Endothelial cell of umbilical vein (primary cell): Measurements from ENCODE around the gene ERBB4. TPM values are rescaled to one million over a fixed set of nuclear protein-coding genes. Genes with fewer than 3 reads are reported as not detected.

Experiments used
- BruUV-seq: library from RNA; stranded (reverse); fragments of 400-500 nt; replicated peaks from 2 replicates; lab custom pipeline; 2021; lab: Mats Ljungman, UMichigan
- CTCF ChIA-PET: fragments of 300-600, 350-600 bp; sonication (Branson Sonifier 250); formaldehyde crosslinking; loops from one replicate; lab custom pipeline; 2021; ENCODE audit warnings: antibody characterized with exemption, inconsistent platforms; lab: Charles Lee
- POLR2A ChIA-PET: fragments of 300-600, 350-600 bp; sonication (Branson Sonifier 250); formaldehyde crosslinking; loops from one replicate; lab custom pipeline; 2021; ENCODE audit warnings: antibody characterized with exemption, inconsistent platforms; lab: Charles Lee
- DNase-seq: peaks from one replicate; pipeline ENCODE4 v3.0.0-alpha.2; 2011; ENCODE audit warnings: low read depth, low spot score
- FAIRE-seq: peaks from 2 replicates; lab custom pipeline; 2011; peaks lifted over from hg19 to GRCh38; lab: Jason Lieb, UNC
- H2AFZ ChIP-seq: 2 replicates; pipeline ENCODE4 v1.6.0; 2012; ENCODE audit warnings: low read depth, low read length, control low read depth, inconsistent platforms
- H3K27ac ChIP-seq: 2 replicates; pipeline ENCODE4 v1.5.1; 2011; ENCODE audit warnings: low read depth, mild to moderate bottlenecking, control low read depth, low read length, moderate library complexity; ENCODE audit not compliant: insufficient read depth
- H3K27me3 ChIP-seq, 2 experiments: 2 replicates each; pipeline versions ENCODE4 v1.6.0 to v1.6.1; 2011; ENCODE audit warnings: low read length in 2 of 2, mixed read lengths in 1 of 2; ENCODE audit not compliant: control insufficient read depth in 2 of 2, insufficient read depth in 2 of 2
- H3K36me3 ChIP-seq, 2 experiments: 2 replicates in 1 of 2; 3 replicates in 1 of 2; pipeline ENCODE4 v1.5.1; 2011; ENCODE audit warnings: low read length in 2 of 2, mild to moderate bottlenecking in 1 of 2, moderate library complexity in 1 of 2; ENCODE audit not compliant: control insufficient read depth in 2 of 2, insufficient read depth in 2 of 2; ENCODE audit errors: extremely low read depth in 1 of 2
- H3K4me1 ChIP-seq: 3 replicates; pipeline ENCODE4 v1.5.1; 2011; ENCODE audit warnings: mild to moderate bottlenecking, low read length; ENCODE audit not compliant: control insufficient read depth, insufficient read depth; ENCODE audit errors: extremely low read depth
- H3K4me2 ChIP-seq: 2 replicates; pipeline ENCODE4 v1.6.1; 2011; ENCODE audit warnings: low read length, control low read depth, mixed read lengths; ENCODE audit not compliant: insufficient read depth
- H3K4me3 ChIP-seq, 3 experiments: fragments of 200-600 bp in 1 of 3; sonication (generic), shearing (Covaris generic) in 1 of 3; replicated peaks in 1 of 3; 2 replicates each; pipeline ENCODE4 v1.5.1; 2011 to 2016; ENCODE audit warnings: control low read depth in 3 of 3, low read length in 3 of 3, mild to moderate bottlenecking in 2 of 3, inconsistent platforms in 1 of 3, low read depth in 1 of 3, moderate library complexity in 1 of 3; ENCODE audit not compliant: insufficient read depth in 1 of 3
- H3K79me2 ChIP-seq: 2 replicates; pipeline ENCODE4 v1.6.0; 2012; ENCODE audit warnings: low read length, inconsistent platforms; ENCODE audit not compliant: control insufficient read depth, insufficient read depth
- H3K9ac ChIP-seq: replicated peaks from 2 replicates; pipeline ENCODE3; 2011; ENCODE audit warnings: low read length, control low read depth; ENCODE audit not compliant: insufficient read depth; ENCODE audit errors: extremely low read depth
- H3K9me1 ChIP-seq: replicated peaks from 3 replicates; pipeline ENCODE4 v1.6.0; 2011; ENCODE audit warnings: mild to moderate bottlenecking, low read length; ENCODE audit not compliant: control insufficient read depth, insufficient read depth; ENCODE audit errors: extremely low read depth
- H3K9me3 ChIP-seq: replicated peaks from 2 replicates; pipeline ENCODE4 v1.5.1; 2012; ENCODE audit warnings: low read length, inconsistent platforms; ENCODE audit not compliant: control insufficient read depth, insufficient read depth
- H4K20me1 ChIP-seq: replicated peaks from 2 replicates; pipeline ENCODE3; 2011; ENCODE audit warnings: mild to moderate bottlenecking, low read length; ENCODE audit not compliant: control insufficient read depth, insufficient read depth; ENCODE audit errors: extremely low read depth
- CTCF ChIP-seq, 2 donors: IDR thresholded peaks; 1 replicate in 1 of 2; 2 replicates in 1 of 2; pipeline ENCODE4 v1.5.1; 2011; ENCODE audit warnings: low read length in 2 of 2, mild to moderate bottlenecking in 2 of 2, moderate library complexity in 2 of 2, control low read depth in 1 of 2, inconsistent platforms in 1 of 2, low read depth in 1 of 2; ENCODE audit not compliant: insufficient read depth in 1 of 2; ENCODE audit errors: extremely low read depth in 1 of 2
- EZH2 ChIP-seq: IDR thresholded peaks from 2 replicates; pipeline ENCODE4 v1.6.1; 2012; ENCODE audit warnings: borderline replicate concordance, low read depth, mild to moderate bottlenecking, moderate library complexity, low read length, inconsistent platforms; ENCODE audit not compliant: severe bottlenecking
- FOS ChIP-seq: IDR thresholded peaks from 2 replicates; pipeline ENCODE4 v1.6.1; 2011; ENCODE audit warnings: mild to moderate bottlenecking, low read length, moderate library complexity, borderline replicate concordance; ENCODE audit not compliant: insufficient read depth
- GATA2 ChIP-seq: IDR thresholded peaks from 2 replicates; pipeline ENCODE4 v1.7.0; 2011; ENCODE audit warnings: low read depth, mild to moderate bottlenecking, moderate library complexity, mixed read lengths, low read length; ENCODE audit not compliant: insufficient read length, insufficient read depth
- JUN ChIP-seq: IDR thresholded peaks from 2 replicates; pipeline ENCODE4 v1.6.1; 2011; ENCODE audit warnings: borderline replicate concordance, low read depth; ENCODE audit not compliant: insufficient read length, insufficient read depth
- MYC ChIP-seq: IDR thresholded peaks from one replicate; pipeline ENCODE4 v1.6.1; 2011; ENCODE audit warnings: mild to moderate bottlenecking, low read depth, low read length
- POLR2A ChIP-seq: IDR thresholded peaks from 2 replicates; pipeline ENCODE4 v1.6.1; 2012; ENCODE audit warnings: low read depth, mild to moderate bottlenecking, control low read depth, low read length
- POLR2AphosphoS5 ChIP-seq: IDR thresholded peaks from 2 replicates; pipeline ENCODE4 v1.6.1; 2012; ENCODE audit warnings: low read depth, mild to moderate bottlenecking, control low read depth, low read length, moderate library complexity; ENCODE audit not compliant: insufficient read depth
- dilution Hi-C: fragments of 300-500 bp; cut with MboI; formaldehyde crosslinking; loops from one replicate; pipeline ENCODE4 v1.15.0; 2019; ENCODE audit warnings: low sequenced_read_pairs; ENCODE audit not compliant: extremely low pct_ligation_motif_present
- intact Hi-C: fragments of 100-400 bp; cut with micrococcal nuclease; formaldehyde crosslinking; loops from one replicate; pipeline ENCODE4 v1.10.0; 2022
- polyA plus RNA-seq, 4 experiments: library from polyadenylated mRNA; depleted of rRNA in 3 of 4; stranded (reverse) in 3 of 4; unstranded in 1 of 4; fragments of >200 nt; gene quantifications; 2 replicates each; pipeline versions ENCODE4 v1.2.1 to v1.2.3, GENCODE V29; 2011 to 2012; ENCODE audit warnings: missing spikeins in 1 of 4
- total RNA-seq: library from RNA; stranded (reverse); gene quantifications from 2 replicates; pipeline ENCODE4 v1.2.3, GENCODE V29; 2021
- TF ChIP-seq, protein P1 (sequence below): IDR thresholded peaks from 2 replicates; pipeline ENCODE4 v1.6.1; 2011; ENCODE audit not compliant: insufficient read depth, insufficient read length

Gene ERBB4
- total and polyA plus RNA-seq, 2 donors (not counting 3 experiments of a cell fraction or from before 2014, with no cell fraction given), result 0.01 to 0.27 TPM

GRCh38 chr2:211469664-211470059 is 1068.9 kb downstream of the ERBB4 start:
- Histone ChIP-seq H3K9me3 (no peaks in the 10 kb centered on the region), H3K27ac (no peak overlapping the region), H3K79me2 (no peaks in the 10 kb centered on the region), H4K20me1 (no peaks in the 10 kb centered on the region), H3K27me3 (no peaks in the 10 kb centered on the region), H2AFZ (no peak overlapping the region), H3K4me2 (no peak overlapping the region), H3K9ac (no peak overlapping the region), H3K9me1 (no peaks in the 10 kb centered on the region), H3K4me3 (no peak overlapping the region), H3K4me1 (no peaks in the 10 kb centered on the region), H3K36me3 (no peaks in the 10 kb centered on the region)
- no peak for DNase-seq
- dilution Hi-C loops (no loop called here), intact Hi-C loops (no loop called here)
- TF ChIP-seq GATA2 (no peak), CTCF (IDR thresholded peaks at IDR 0.05; ENCODE audit: extremely low read depth in 1 of 2, insufficient read depth in 1 of 2, low read depth in 1 of 2, low read length in 2 of 2) (no peak), POLR2AphosphoS5 (no peak), MYC (no peak), JUN (no peak), POLR2A (no peak), EZH2 (no peak), FOS (no peak)
- TF ChIP-seq, protein P1, sequence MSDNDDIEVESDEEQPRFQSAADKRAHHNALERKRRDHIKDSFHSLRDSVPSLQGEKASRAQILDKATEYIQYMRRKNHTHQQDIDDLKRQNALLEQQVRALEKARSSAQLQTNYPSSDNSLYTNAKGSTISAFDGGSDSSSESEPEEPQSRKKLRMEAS, result no peak
- POLR2A ChIA-PET, result no interaction called here
- no peak for FAIRE-seq
- no TSS peak for BruUV-seq
- CTCF ChIA-PET, result interaction anchor here (1.1 kb wide), 1 partner anchor 14 kb away, joined by 7 read pairs; no protein-coding TSS in a partner anchor
